H1 (cell line): ENCODE results near the gene TRIOBP. TPM values are rescaled to one million over a fixed set of nuclear protein-coding genes. Genes with fewer than 3 reads are reported as not detected.

Experiments used
- KDM1A ChIP-seq: fragments of 200-600, 300-600 bp; sonication (generic); IDR thresholded peaks from 2 replicates; pipeline ENCODE4 v1.7.1; 2016; ENCODE audit warnings: mild to moderate bottlenecking, low read length, borderline replicate concordance
- KDM5A ChIP-seq: fragments of 200-600 bp; IDR thresholded peaks from 2 replicates; pipeline ENCODE4 v1.7.1; 2012; ENCODE audit warnings: mild to moderate bottlenecking, low read length, inconsistent platforms, mixed read lengths
- SIN3A ChIP-seq, 2 experiments: IDR thresholded peaks in 1 of 2; conservative IDR thresholded peaks in 1 of 2; 2 replicates each; pipeline ENCODE4 v1.6.1; 2011 to 2012; ENCODE audit warnings: low read length in 2 of 2, improper control_type of control experiment in 1 of 2, low read depth in 1 of 2, mild to moderate bottlenecking in 1 of 2
- TBP ChIP-seq: IDR thresholded peaks from 2 replicates; pipeline ENCODE4 v1.6.1; 2011; ENCODE audit warnings: low read depth, low read length, improper control_type of control experiment
- polyA plus RNA-seq, 7 experiments: library from polyadenylated mRNA; depleted of rRNA in 3 of 7; stranded (reverse) in 5 of 7; unstranded in 2 of 7; fragments of >200 nt in 5 of 7; fragments of 200-250 nt in 2 of 7; gene quantifications; 1 replicate in 5 of 7; 2 replicates in 1 of 7; 4 replicates in 1 of 7; pipeline versions ENCODE4 v1.2.1 to v1.2.3, GENCODE V29; 2011 to 2013; ENCODE audit warnings: missing spikeins in 2 of 7, mixed read lengths in 2 of 7
- total RNA-seq: library from RNA; stranded (reverse); fragmentation: NEBNext Ultra II Directional; extraction: Animal tissue kit (Norgen Biotek cat#: 25700); gene quantifications from 2 replicates; pipeline ENCODE4 v1.2.1, GENCODE V29; 2021

The TRIOBP gene
- total and polyA plus RNA-seq, 2 of the 8 experiments (the other 6 are each of a cell fraction or from before 2014, with no cell fraction given) = 18.2 to 27.3 TPM

DNA sequence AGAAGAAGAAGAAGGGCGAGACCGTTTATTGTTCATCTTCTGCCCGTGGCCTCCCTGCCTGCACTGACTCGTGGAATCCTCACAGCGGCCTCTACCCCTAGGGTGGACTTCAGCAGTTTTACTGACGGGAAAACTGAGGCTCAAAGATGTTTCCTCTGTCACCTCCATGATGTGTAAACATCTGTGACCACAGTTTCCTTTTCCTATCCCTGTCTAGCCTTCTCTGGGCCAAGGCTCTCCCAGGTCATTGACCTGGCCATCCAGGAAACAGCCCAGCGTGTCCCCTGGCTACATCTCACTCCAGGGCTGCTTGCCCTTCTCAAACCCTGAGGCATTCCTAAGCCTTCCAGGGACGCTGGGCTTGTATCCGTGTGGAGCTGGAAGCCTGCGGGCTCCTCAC is 61.8 kb downstream of the TRIOBP start (continued):
- TF ChIP-seq KDM1A = no peak
- TF ChIP-seq SIN3A (conservative IDR thresholded peaks at IDR 0.05 in 1 of 2, IDR thresholded peaks at IDR 0.05 in 1 of 2; ENCODE audit: low read depth in 1 of 2, low read length in 2 of 2) = no peak
- TF ChIP-seq KDM5A = no peak
- TF ChIP-seq TBP = no peak
